NOMO-1 treated with DMSO at 0.1 percent for 48 hours (cell line): ENCODE results near the gene ARHGEF4.

Source experiments
- DNase-seq: peaks from one replicate; lab custom pipeline; 2025; ENCODE audit not compliant: unreplicated experiment; lab: John Stamatoyannopoulos, UW

Gene ARHGEF4

DNA sequence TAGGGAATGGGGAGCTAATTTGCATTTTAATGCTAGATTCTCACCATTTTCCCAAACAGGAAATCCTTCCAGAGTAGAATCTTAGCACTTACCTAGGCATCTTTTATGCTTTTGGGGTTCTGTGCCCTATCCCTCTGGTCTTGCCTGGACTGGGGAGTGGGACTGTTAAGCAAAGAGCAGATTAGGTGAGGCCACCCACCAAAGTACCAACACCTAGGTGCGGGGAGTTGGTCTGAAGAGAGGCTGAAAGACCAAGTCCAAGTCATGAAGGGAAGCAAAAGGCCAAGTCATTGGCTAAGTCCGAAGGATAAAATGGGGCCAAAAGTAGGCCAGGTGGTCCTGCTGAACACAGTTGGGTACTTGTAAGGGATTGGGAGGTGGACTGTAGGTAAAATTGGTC lies 169.8 kb downstream of the ARHGEF4 start:
- DNase-seq, result no peak

DNA sequence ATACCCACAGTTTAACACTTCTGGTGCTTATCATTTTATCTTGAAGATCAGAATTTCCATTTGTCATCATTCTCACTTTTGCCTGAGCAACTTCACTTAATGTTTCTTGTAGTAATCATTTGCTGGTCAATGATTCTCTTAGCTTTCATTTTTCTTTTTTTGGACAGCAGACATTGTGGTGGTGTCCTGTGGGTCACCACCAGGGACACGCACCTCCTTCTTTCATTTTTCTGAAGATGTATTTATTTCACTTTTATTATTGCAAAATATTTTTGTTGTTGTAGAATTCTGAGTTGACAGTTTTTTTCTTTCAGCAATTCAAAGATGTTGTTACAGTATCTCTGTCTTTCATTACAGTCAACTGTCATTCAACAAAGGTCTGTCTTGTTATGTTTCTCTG lies 172.3 kb downstream of the ARHGEF4 start:
- DNase-seq, result no peak

DNA sequence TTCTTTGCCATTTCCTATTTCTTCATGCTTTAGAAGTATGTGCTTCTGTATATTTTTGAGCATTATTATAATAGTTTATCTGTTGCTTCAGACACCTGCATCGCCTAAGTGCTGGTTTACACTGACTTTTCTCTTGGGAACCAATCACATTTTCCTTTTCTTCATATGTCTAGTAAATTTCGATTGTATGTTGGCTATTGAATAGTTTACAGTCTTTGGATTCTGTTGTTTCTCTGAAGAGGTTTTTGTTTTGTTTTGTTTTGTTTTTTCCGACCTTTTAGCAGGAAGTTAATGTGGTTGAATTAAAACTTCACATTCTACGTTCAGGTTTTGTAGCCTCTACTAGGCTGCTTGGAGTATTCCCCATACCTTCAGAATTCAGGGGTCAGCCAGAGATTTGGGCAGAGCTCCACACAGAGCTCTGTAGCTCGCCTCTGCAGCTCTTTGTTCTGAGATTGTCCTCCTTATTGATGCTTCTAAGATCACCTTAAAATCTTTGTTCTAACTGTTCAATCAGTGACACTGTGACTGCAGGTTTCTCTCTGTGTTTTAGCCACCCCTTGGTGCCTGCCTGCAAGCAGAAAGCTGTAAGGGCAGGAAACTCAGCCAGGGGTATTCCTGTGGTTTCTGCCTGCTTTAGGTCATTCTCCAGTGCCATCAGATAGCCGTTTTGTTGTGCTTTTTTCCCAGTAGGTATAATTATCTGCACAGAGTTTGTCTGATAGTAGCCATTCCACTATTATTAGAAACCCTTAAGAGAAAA lies 173.2 kb downstream of the ARHGEF4 start:
- DNase-seq, result no peak

DNA sequence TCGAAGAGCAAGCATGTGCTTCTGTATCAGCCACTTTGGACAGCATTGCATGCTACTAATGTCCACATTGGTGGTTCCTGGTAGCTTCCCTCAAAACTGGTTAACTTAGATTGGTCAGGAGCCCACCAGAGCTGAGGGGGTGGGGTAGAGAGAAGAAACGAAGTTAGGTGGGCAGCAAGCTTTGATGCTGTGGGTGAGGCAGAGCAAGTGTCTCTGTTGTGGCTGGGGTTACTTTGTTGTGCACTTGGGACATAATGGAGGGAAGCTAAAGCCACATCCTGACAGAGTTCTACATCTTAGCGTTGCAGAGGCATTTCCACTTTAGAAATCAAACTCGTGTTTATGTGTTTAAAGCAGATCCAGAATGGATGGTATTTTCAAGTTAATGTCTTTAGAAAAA lies 173.9 kb downstream of the ARHGEF4 start:
- DNase-seq, result no peak

DNA sequence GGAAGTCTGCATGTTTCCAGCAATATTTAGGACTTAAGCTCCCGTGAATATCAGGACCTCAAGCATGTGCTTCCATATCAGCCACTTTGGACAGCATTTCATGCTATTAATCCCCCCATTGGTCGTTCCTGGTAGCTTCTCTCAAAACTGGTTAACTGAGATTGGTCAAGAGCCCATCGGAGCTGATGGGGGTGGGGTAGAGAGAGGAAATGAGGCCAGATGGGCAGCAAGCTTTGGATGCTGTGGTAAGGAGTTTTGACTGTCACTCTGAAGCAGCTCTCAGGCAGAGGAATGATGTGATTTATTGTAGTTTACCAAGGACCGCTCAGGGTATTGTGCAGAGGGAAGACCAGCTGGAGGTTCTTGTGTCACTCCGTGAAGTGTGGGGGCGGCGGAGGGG lies 174.8 kb downstream of the ARHGEF4 start:
- DNase-seq, result no peak

DNA sequence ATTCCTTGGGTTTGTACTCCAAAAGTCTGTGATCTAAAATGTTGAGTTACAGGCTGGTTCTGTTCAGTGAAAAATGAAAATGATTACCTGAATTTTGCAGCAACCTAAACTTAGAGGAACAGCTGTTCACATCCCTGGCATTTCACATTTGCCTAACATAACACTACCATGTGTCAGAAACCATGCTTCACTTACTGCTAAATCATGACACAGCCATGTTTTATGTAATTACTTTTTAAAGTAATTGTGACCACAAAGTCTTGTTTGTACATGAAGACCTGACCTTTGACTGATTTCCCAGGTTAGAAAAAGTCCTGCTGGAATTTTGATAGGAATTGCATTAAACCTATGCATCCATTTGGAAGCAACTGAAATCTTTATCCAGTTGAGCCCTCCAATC lies 177.4 kb downstream of the ARHGEF4 start:
- no peak for DNase-seq

DNA sequence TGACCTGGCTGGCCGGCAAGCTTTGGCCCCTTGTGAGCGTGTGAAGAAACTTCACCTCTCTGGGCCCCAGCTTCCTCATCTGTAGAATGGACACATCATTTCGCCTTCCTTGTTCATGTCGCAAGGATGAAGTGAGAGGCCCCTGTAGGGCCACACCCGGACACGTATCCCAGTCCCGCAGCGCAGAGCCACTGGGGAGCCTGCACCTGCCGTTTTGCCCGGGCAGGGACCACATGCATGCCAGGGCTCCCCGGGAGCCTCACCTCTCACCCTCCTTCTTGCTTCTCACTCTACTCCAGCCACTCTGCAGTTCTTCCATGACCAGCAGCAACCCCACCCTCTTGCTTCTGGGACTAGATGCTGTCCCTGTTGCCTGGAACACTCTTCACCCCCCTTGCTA lies 179.1 kb downstream of the ARHGEF4 start:
- DNase-seq, result no peak

DNA sequence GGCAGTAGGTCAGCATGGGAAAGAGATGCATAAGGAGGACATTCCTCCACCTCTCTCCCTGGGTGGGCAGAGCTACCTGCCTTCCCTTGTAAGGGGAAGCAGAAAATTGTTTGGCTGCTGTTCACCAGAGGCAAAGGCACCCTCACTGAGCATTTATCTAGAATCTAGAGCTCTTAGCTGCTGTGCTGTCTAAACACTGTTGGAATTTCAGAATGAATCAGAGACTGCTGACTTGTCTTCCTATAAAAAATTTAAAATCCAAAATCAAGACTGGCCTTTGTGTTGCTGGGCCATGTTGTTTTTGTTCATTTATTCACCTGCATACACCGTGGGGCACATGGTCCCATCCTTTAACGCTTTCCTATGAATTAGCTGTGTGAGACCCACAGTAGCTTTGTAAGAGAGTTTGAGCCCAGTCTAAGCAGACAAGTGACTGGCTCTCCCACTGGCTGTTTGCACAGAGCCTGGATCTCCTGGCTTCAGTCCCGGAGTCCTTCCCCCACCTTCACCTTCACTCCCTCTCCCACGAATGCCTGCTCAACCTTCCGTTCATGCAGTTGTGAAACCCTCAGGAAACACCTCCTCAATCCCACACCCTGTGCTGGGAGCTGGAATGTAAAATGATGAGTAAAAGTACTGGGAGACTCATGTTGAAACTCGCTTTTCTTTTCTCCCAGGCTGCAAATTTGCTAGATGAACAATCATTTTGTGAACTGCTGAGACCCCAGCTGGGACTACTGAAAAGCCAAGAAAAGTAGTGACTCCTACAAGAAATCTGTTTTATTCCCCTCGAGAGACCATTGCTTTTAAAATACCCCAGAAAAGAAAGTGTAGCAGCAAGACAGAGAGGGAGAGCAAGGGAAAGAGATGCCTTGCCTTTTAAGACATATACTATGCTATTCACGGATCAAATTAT lies 180.4 kb downstream of the ARHGEF4 start:
- no peak for DNase-seq

DNA sequence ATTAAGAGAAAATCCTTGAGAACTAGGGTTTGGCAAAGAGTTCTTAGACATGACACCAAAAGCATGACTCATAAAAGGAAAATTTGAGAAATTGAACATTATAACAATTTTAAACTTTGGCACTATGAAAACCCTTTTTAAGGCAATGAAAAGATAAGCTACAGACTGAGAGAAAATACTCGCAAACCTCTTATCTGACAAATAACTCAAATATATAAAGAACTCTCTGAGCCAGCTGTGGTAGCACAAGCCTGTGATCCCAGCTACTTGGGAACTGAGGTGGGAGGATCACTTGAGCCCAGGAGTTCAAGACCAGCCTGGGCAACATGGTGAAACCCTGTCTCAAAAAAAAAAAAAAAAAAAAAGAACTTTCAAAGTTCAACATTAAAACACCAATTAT lies 186.0 kb downstream of the ARHGEF4 start:
- DNase-seq, result no peak

DNA sequence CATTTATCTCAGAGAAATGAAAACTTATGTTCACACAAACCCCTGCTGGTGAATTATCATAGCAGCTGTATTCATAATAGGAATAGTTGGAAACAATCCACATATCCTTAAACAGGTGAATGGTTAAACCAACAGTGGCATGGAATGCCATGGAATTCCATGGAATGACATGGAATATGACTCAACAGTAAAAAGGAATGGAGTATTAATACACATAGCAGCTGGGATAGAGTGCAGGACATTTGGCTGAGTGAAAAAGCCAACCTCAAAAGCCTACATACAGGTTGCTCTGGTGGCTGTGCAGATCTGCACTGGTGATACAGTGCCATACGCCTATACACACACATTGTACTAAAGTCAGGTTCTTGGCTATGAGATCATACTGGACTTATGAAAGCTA lies 187.0 kb downstream of the ARHGEF4 start:
- no peak for DNase-seq

DNA sequence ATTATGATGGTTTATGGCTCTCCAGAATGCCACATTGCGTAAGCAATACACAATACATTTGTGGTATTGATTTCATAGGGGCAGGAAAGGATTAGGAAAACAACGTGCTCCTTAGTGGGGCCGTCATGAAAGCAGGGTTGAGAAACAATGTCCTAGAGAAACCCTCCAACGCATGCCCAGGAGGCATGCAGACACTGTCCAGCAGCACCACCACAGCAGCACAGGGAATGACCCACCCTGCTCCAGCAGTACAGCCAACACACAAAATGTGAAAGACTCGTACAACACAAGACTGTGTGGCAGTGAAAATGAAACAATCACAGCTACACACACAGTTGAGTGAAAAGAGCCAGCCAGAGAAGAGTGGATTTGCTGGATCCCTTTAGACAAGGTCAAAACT lies 190.2 kb downstream of the ARHGEF4 start:
- no peak for DNase-seq

DNA sequence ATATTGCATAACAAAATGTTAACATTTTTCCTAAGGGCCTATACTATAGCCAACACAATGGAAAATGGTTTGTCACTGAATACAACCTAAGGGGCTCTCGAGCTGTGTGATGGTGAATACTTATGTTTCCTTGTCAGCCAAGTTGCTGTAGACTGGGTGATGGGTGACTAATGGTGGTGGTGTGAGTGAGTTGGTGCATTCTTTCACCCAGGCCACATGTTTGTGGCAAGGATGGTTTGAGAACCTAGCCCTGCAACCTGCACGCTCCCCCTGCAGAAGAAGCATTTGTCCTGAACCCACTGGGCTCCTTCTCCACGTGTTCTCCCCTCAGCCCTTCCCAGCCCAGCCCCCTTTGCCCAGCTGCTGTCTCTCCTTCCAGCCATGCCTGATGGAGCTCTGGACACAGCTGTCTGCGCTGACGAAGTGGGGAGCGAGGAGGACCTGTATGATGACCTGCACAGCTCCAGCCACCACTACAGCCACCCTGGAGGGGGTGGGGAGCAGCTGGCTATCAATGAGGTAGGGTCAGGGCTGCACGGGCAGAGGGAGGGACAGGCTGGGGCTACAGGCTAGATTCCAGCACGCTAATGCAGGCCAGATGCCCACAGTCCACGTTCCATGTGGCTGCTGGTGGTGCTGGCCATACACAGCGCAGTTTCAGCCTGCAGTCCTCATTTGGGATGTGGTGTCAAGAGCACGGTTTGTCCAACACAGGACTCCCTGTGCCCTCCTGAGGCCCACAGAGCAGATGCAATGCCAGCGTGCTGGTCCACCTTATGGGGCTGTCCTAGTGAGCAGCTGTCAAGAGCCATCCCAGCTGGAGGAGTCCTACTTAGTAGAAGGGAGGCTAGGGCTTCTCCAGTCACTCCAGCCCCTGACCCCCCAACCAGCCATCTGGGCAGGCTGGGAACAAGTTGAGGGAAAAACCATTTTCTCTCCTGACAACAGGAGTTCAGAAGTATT lies 191.1 kb downstream of the ARHGEF4 start:
- DNase-seq, result no peak

DNA sequence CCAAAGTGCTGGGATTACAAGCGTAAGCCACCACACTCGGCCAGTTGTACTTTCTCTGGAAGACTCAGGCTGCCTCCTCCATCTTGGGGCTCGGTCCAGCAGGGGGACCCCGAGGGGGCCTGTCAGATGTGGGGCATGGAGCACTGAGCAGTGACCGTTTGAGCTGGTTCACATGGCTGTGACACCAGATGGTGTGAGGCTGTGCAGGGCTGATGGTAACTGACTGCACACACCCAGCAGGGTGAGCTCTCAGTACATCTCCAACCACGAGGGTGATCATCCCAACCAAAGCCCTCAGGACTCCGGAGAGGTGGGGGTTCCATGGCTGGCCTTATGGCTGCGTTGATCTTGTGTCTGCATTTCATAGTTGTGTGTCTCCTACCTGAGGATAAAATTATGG lies 193.1 kb downstream of the ARHGEF4 start:
- DNase-seq, result no peak

DNA sequence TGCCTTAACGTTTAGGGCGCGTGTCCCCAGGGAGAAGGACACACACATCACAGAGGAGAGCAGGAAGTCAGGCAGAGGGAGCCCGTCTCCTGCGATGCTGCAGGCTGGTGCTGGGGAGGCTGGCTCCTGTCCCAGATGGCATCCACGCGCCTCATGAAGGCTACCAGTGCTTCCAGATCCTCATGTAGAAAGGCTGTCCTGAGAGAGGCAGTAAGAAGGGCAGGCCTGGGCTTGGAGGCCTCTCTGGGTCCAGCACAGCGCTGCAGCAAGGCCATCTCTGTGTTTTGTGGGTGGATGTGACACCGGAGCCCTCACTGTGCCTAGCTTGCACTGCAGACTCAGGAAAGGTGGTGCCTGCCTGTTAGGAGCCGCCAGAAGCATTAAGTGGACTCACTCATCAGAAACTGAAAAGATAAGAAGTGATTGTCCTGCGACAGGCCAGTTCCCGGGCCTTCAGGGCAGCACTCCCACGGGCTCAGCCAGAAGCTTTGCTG lies 193.8 kb downstream of the ARHGEF4 start:
- DNase-seq, result no peak

DNA sequence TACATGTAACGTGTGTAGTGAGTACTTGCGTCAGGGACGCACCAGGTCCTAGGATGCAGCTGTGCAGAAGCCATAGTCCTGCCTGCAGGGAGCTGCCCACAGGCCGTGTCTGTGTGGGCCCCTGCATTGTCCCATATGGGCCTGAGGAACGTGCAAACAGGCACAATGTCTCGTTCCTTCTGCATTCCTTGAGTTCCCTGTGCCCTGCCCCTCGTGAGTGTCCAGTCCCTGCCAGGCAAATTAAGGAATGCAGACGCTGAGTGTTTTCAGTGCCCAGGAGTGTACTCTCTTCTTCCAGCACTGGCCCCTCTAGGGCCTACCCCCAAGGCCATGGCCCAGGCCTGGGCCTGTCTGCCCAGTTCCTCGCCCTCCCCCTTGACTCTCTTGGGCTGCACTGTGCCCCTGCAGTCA lies 194.7 kb downstream of the ARHGEF4 start:
- DNase-seq, result no peak

DNA sequence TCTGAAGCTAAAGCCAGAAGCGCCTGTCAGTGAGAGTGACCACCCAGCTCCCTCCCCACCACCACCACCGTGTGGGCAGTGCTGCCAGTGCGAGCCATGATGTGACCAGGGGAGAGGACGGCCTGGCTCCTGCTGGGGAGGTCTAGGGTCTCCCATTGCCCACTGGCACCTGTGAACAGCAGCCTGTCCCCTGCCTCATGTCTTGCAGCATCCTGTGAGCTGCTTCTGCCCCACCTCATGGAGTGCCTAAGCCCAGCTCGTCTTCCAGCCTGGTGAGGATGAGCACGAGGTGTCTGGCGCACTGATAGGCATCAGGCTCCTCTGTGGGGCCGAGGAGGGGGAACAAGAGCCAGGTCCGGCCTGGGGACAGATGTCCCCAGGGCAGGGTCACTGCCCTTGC lies 195.2 kb downstream of the ARHGEF4 start:
- no peak for DNase-seq

DNA sequence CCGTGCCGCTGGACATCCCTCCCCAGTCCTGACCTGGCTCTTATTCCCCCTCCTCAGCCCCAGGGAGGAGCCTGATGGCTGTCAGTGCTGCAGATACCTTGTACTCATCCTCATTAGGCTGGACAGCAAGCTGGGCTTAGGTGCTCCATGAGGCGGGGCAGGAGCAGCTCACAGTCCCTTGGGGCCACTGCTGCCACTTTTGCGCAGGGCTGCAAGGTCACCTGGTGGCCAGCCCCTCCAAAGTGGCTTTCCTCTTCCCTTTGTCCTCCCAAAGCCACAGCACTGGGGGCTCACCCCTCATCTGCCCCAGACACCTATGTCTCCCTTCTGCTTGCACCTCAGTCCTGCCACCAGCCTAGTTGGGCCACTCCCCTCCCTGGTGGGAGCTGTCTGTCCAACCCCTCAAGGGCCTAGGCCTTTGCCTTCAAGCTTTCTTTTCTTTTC lies 195.7 kb downstream of the ARHGEF4 start:
- DNase-seq, result no peak

DNA sequence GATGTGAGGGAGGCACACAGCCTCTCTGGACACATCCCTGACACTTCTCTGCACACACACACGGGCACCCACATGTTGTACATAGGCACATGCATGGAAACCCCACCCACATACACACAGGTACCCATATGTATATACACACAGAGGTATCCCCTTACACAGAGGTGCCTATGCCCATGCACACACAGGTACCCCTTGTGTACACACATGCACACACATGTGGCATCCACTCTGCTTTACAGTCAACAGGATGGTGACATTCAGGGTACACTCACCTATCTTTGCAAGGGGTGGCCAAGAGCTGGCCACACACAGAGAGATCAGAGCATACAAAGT lies 197.0 kb downstream of the ARHGEF4 start:
- DNase-seq, result no peak

DNA sequence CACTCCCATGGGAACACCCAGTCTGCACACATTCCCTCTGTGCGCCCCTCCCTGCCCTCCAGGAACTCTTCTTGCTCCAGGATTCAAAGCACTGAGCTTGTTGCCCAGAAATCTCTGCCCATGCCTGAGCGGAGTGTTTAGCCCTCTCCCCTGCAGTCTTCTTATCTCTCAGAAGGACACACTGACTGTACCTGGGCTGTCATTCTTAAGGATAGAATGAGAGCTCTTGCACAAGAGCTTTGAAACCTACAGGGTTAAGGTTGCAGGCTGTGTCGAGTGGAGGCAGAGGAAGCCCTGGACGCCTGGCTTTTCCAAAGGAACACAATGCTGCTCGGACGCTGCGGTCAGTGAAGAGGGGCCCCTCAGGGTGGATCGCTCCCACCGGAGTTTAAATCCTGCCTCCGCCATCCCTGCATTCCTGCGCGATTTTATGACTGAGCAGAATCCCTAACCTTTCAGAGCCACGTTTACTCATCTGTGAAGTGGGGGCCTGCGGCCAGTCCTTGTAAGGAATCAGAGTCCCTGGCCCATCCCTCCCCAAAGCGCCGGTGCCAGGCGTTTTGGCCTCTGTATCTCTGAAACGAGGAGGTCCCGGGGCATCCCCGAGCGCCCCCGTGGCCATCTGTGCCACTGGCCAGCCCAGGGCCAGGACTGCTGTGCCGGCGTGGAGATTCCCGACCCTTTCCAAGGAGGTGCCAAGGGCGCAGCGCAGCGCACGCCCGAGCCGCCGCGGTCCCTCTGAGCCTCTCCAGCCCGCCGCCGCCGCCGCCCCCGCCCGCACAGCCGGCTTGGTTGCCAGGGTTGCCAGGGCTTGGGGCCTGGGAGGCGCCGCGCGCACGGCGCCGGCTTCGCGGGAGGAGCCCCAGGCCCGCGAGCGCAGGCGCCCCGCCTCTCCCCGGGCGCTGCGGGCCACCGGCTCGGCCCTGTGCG lies 197.7 kb downstream of the ARHGEF4 start:
- no peak for DNase-seq
